Embryonic facial prominence (tissue), 1 donor: ENCODE measurements around the gene RNASE8.
A peak's percentile ranks its signal among the peaks of the same experiment; 100 is the strongest.
"Not testable (repeated sequence)": the region's sequence is repeated elsewhere in the genome, so short reads cannot be mapped to it uniquely, and the experiment has no call there.

Experiments
- DNase-seq: peaks from one replicate; pipeline ENCODE4 v3.0.0-alpha.2; 2016; ENCODE audit errors: extremely low spot score

RNASE8 gene

DNA sequence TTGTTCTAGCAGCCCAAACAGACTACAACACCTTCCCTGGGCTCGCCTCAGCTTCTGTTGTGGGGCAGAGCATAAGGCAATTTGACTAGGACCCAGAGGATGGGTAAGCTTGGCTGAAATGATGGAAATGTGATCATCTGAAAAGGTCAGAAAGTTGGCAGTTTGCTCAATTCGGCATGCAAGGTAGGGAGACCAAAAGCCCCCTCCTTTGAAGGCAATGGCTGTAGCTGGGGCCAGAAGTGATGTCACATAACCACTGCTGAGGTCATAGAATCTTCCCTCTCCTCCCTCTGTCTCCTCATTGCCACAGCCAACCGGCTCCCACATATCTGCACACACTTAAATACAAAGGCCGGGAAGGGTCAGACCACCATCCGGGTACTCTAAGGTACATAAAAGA is 27.7 kb upstream of the RNASE8 start, which contains the start of gene TPPP2:
Gene TPPP2 (plus strand): TSS at position 301 of the 400 bp plus-strand sequence. CDS start 365 bp downstream, outside the sequence.
- DNase-seq, result no peak

DNA sequence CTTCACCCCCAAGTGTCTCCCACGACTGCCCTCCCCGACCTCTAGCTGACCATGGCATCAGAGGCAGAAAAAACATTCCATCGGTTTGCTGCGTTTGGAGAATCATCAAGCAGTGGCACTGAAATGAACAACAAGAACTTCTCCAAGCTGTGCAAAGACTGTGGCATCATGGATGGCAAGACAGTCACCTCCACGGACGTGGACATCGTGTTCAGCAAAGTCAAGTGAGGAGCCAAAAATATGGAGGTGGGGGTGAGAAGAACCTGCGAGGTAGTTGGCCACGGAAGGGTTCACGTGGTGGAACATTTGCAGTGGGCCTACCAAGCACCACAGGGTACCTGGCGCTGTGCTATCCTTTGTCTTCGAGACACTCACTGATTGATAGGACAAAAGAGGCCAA is 27.1 kb upstream of the RNASE8 start:
- DNase-seq, result no peak

DNA sequence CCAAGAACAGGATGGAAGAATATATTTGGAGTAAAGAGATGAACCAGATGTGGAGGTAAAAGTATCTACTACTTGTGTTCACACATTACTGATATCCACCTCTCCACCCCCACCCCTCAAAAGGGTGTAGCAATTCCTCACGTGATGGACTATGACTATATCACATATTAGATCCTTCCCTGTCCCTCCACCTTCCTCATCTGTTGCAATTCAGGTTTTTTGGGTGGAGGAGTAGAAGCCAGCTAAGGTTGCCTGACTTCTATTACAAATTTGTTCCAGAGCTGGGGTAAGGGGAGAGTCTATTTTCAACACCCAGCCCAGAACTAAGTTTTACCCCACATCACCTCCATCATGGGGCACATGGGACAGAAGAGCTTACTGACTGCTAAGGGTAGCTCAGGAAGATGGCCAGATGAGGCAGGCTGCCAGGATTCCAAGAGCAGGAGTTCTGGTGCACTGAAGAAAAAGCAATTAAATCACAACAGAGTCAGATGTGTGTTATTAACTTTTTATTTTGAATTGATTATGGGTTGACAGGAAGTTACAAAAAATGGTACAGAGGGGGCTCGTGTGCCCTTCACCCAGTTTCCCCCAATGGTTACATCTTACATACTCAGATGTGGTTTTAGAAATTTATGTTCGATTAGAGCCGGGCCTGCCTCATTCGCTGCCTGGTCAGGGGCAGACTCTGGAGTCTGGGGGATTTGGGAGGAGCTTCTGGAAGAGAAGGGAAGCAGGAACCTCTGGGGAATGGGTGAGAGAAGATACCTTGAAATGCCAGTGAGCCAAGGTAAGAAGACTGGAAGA is 25.1 kb upstream of the RNASE8 start:
- no peak for DNase-seq

DNA sequence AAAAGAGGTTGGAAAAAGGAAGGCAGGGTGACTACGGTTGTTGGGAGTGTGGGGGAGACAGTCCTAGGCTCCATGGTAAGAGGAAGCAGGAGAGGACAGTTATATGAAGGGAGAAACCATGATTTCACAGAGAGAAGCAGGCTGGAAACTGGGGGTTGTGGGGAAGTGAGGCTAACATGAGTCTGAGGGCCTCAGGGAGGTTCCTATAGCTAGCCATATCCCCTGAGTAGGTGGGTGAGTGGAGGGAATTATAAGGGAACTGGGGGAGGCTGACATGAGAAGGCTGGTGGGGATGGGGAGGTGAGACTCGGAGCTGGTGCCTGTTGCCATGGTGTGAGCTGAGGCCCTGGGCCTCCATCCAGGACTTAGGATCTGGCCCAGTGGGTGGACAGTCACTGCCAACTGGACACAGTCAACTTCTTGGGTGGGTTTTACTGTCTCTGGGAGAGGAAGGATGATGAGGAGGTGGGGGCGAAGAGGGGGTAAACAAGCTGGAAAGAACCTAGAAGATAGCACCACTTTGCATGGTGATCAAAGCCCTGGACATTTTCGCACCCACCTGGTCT is 24.4 kb upstream of the RNASE8 start:
- no peak for DNase-seq

DNA sequence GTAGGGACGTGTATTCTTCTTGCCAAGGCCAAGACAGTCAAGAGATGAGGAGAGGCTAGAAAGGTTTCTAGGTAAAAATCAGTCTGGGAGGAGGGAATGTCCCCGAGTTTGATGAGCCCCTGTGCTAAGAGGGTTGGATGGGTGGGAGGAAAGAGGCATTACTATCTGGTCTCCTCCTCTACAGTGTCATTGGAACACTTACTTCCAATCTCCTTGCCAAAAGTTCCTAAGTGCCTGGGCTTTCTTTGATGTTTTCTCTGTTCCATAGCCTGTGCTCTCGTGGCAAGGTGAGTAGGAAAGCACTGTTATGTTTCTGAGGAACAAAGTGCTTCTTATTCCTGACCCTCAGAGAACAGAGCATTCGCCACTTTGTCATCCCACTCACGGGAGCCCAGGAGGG is 22.9 kb upstream of the RNASE8 start, which contains the start of gene RNASE13:
Gene RNASE13 (minus strand): TSS at position 101 of the 400 bp plus-strand sequence. CDS start 519 bp downstream, outside the sequence.
- no peak for DNase-seq

DNA sequence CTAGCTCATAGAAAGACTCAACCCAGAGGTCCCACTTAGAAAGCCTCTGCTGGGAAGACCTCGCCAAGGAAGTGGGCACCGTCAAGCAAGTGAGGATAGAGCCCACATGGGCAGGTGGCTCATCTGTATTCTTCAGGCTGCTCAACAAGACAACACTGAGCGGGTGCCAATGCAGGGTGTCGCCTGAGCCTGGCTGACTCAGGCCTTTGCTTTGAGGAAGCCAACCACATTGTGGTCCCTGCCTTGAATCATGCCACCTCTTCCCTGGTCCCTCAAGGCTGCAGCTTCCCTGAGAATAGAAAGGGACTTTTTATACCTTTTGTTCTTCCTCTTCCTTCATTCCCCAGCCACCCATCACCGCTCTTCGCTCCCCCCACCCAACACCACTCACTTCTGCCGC is 20.9 kb upstream of the RNASE8 start:
- no peak for DNase-seq

DNA sequence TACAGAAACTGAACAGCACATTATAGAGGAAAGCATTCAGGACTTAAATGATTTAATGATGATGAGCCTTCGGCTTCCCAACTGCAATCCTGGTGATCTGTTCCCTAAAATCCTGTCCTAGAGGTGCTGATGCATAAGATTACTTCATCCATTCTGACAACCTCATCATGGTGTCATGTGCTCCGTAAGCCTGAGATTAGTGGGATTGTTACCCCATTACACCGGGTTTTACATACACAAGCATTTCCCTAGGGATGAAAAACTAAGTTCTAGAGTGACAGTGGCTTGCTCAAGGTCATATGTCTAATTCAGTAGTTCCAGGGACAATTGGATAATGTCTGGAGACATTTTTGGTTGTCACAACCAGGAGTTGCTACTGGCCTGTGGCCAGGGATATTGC is 20.5 kb upstream of the RNASE8 start:
- no peak for DNase-seq

DNA sequence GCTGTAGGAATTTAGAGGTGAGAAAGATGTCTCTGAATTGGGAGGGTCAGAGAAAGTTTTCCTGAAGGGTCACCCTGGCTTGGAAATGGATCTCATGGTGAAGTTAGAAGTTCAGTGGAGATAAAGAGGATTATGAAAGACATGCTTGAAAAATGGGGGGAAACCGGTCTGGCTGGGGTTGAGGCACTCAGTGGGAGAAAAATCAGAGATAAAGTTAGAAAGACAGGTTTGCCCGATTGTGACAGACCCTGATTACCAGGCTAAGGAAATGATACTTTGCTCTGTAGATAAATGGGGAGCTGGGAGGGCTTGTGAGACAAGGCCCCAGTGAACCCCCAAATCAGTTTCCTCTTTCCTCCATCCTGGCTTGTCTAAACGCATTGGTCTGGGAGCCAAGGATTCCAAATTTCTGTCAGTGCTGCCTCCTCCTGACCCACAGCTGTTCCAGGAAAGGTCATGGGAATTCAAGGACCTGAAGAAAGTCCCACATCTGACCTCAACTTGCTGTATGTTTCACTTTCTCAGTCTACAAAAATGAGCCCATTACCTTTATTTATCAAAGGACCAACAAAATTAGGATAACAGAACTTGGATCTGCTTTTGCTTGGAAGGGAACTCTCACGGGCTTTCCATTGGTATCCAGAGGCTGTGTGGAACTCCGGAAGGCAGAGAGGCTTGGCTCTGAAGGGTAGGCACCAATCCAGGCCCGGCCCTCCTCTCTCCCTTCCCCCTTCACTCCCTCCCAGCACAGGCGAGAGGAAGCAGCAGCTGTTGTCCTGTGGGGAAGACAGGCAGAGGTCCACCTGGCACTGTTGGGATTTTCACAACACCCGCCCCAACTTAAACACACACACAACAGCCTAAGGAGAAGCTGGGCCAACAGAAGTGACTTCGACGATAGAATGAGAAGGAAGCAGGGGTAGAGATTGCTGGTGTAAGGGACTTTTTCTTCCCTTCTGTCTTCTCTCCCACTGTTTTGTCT is 18.9 kb upstream of the RNASE8 start:
- no peak for DNase-seq

DNA sequence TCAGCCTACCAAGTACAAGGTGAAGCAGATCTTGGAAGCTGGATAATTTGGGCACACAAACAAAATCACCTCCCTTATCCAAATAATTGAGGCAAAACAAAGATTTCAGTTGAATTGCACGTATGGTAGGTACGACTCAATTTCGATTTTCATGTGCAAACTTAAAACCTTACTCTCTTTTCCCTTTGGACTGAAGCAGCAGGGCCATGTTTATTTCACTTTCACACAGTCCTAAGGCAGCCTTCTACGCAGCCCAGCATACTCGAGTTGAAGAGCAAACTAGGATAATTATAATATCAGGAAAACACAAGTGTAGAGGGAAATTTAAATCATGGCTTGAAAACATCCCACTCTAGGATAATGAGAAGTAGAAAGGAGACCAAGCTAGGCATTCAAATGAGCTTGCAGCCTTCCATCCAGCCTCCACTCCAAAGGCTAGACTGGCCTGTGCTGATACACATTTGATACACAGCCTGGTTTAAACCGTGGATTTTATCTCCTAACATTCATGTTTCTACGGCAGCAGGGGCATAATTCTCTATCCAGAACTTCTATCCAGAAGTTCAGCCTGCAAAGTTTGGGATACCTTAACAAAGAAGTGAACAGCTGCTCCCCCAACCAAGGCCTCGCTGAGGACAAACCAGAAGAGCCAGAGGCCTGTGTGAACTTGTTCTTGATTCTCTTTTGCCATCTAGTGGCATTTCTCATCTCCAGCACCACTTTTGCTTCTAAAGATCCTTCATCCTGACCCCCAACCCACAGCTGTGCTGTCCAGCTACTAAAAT is 17.8 kb upstream of the RNASE8 start:
- peak; percentile 67 for DNase-seq

DNA sequence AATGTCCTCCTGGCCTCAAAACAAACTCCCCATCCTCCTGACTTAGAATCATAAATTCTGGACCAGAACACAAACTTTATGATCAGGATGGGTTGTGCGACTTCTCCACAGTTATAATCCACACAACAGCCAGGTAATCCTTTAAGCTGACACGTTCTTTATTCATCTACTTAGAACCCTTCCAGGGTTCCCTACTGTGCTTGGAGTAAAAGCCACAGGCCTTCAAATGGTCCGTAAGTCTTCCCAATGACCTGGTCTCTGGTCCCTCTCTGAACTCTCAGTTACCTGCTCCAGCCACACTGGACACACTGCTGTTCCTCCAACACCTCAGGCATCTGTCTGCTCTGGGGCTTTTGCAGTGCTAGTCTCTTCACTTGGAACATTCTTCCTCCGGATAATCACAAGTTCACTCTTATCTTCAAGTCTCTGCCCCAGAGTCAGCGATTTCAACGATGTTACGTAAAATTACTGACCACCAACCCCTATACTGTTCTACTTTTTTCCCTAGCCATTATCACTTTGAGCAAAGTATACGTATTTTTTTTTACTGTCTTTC is 17.2 kb upstream of the RNASE8 start:
- DNase-seq, result no peak

DNA sequence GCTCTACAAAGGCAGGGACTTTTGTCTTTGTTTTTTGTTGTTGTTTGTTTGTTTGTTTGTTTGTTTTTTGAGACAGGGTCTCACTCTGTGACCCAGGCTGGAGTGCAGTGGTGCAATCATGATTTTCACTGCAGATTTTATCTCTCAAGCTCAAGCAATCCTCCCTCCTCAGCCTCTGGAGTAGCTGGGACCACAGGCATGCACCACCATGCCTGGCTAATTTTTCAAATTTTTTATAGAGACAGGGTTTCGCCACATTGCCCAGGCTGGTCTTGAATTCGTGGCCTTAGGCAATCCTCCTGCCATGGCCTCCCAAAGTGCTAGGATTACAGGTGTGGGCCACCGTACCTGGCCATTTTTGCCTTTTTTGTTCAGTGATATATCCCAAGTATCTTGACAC is 16.7 kb upstream of the RNASE8 start:
- not testable (repeated sequence) for DNase-seq

DNA sequence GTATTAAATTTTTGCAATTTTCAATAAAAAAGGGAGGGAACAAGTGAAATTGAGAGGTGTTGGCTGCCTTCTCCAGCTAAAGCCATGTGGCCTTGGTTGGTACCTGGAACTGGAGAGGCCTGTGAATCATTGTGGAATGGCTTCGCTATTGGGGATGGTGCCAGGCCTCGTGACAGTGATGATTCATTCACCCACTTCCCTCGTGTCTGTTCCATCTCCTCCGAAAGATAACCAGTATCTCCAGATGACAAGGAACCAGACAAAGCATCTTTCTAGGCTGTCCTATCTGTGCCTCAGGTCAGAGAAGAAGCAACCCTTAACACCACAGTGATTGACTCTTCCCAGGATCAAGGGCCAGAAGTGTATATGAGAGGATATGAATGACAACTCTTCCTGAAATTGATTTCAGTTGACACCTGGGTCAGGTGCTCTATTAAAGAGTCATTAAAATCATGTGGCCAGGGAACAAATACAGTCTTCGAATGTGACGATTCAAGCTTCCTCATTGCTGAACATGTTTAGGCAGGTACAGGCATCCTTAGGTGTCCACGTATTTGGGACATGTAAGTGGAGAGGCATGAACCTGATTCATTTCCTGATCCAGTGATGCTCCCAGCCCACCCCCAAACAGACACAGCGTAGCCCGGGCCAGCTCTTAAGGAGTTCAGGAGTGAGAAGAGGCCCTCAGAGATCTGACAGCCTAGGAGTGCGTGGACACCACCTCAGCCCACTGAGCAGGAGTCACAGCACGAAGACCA is 15.8 kb upstream of the RNASE8 start, which contains the start of gene RNASE7:
Gene RNASE7 (plus strand): TSS at position 687 of the 758 bp plus-strand sequence. CDS start 631 bp downstream, outside the sequence.
- no peak for DNase-seq

DNA sequence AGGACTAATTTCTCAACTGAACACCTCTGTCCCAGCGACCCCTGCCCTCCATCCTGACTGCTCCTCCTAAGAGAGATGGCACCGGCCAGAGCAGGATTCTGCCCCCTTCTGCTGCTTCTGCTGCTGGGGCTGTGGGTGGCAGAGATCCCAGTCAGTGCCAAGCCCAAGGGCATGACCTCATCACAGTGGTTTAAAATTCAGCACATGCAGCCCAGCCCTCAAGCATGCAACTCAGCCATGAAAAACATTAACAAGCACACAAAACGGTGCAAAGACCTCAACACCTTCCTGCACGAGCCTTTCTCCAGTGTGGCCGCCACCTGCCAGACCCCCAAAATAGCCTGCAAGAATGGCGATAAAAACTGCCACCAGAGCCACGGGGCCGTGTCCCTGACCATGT is 14.7 kb upstream of the RNASE8 start:
- DNase-seq, result no peak

DNA sequence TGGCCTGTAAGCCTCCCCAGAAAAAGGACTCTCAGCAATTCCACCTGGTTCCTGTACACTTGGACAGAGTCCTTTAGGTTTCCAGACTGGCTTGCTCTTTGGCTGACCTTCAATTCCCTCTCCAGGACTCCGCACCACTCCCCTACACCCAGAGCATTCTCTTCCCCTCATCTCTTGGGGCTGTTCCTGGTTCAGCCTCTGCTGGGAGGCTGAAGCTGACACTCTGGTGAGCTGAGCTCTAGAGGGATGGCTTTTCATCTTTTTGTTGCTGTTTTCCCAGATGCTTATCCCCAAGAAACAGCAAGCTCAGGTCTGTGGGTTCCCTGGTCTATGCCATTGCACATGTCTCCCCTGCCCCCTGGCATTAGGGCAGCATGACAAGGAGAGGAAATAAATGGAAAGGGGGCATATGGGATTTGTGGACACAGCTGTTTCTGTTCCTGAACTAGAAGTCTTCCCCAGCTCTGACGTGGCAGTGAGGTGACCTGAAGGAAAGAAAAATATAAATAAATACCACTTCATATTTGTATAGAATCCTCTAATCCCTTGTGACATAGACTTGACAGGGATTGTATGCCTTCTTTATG is 14.1 kb upstream of the RNASE8 start:
- DNase-seq, result no peak

DNA sequence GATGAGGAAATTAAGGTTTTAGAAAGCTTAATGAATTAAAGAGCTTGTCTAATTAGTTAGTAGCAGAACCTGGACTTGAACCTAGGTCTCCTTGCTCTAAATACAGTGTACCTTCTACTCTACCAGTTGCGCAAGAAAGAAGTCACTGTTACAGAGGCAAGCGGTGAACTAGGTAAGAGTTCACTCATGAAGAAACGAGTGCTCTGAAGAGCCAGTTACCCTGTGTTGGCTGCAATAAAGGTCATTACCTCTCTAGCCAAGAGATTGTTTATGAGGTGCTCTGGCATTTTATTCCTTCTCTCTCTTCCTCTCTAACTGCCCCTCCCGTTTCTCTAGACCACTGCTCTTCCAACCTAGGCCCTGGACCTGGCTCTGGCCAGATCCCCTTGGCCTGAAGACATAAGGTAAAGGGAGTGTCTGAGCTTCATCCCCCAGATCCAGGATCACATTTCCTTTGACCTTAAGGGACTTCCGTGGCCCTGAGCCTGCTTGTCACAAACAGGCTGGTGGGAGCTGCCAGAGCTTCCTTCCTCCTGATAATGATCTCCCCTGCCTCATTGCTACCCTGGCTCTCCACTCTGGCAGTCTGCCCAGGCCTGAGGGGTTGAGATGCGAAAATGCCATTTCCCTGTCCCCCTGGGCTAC is 13.5 kb upstream of the RNASE8 start:
- no peak for DNase-seq

DNA sequence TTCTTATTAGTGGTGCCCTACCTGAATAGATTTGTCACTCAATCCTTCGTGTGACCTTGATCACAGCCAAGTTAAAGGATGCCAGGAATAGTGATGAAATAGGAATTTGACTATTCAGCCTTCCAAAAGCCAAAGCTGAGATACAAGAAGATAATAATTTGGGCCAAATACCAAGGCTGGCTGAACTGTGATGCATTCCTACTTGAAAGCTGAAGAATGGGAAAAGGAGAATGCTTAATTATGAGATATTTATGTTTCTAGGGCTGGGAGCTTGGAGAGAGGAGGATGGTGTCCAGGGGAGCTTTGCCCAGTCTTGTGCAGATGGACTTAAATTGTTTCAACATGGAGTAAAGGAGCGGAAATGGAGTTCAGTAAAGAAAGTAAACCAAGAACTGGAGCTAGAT is 10.2 kb upstream of the RNASE8 start:
- DNase-seq, result no peak

DNA sequence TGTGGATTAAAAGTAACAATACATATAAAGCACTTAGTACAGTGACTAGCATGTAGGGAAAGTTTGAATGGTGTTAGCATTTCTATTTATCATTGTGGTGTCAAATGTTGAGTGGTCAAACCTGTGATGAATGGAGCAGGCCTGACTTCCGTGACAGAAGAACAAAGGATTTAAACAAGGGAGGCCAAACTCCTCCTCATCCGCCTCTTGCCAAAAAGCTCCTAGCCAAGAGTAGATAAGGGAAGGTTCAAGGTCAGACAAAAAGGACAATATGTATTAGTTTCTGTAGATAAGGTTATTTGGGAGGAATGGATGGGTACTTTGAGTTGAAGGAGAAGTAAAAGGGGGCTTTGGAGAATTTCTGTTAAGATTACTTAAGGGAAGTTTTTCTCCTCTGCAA is 9.0 kb upstream of the RNASE8 start:
- no peak for DNase-seq

DNA sequence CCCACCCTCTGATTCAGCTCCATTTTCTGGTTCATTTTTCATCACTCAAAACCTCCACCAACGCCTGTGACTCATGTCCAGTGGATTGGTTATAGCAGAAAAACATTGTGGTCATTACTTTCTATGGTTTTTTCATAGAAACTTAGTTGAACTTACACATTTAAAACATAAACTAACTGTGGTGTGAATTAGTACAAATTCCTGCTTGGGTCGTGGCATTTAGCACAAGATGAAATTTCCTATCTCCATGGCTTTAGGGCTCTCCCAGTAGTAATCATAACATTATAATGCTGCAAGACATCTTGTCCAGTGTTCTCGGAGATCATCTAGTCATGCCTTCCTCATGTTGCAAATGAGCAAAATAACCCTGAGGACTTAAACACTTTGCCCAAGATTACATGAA is 8.3 kb upstream of the RNASE8 start:
- no peak for DNase-seq

DNA sequence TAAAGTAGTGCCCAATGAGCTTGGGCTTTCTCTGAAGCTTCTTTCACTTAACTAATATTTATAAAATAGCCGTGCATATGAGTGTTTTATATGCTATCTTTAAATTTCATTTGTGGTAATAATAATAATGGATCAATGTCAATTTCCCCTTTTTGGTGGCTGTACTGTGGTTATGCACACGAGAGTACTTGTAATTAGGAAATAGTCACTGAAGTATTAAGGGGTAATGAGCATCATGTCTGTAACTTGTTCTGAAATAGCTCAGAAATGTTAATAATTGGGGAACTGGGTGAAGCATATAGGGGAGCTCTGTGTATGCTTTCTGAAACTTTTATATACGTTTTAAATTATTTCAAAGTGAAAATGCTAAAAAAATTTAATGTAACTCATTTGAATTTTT is 7.0 kb upstream of the RNASE8 start:
- DNase-seq, result no peak
